NOMO-1 treated with DMSO at 0.1 percent for 48 hours (cell line): ENCODE measurements around the gene OLIG2.

Experiments
- DNase-seq: peaks from one replicate; lab custom pipeline; 2025; ENCODE audit not compliant: unreplicated experiment; lab: John Stamatoyannopoulos, UW

Gene OLIG2

DNA sequence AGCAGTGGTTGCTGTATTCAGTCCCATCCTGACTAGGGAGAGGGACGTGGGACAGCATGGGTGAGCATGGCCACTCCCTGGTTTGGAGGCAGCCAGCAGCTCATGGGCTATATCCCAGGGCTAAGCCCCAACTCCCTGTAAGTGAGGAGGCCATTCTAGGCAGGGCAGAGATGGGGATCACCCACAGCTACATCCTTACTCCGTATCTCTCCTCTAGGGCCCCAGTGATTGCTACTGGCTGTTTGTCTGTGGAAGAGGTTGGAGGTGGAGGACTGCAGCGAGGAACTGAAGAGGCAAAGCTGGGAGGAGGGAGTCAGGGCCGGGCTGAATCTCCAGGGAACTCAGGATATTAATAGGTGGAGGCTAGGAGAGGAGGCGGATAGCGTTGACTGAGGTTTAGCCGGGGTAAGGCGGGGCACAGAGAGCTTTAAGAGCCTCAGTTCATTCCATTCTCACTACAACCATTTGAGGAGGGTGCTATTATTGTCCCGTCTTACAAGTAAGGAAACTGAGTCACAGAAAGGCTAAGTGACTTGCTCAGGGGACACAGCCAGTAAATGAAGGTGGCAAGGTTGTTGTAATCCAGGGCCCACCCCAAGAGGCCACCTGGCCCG lies 6.8 kb downstream of the OLIG2 start:
- DNase-seq, result no peak

DNA sequence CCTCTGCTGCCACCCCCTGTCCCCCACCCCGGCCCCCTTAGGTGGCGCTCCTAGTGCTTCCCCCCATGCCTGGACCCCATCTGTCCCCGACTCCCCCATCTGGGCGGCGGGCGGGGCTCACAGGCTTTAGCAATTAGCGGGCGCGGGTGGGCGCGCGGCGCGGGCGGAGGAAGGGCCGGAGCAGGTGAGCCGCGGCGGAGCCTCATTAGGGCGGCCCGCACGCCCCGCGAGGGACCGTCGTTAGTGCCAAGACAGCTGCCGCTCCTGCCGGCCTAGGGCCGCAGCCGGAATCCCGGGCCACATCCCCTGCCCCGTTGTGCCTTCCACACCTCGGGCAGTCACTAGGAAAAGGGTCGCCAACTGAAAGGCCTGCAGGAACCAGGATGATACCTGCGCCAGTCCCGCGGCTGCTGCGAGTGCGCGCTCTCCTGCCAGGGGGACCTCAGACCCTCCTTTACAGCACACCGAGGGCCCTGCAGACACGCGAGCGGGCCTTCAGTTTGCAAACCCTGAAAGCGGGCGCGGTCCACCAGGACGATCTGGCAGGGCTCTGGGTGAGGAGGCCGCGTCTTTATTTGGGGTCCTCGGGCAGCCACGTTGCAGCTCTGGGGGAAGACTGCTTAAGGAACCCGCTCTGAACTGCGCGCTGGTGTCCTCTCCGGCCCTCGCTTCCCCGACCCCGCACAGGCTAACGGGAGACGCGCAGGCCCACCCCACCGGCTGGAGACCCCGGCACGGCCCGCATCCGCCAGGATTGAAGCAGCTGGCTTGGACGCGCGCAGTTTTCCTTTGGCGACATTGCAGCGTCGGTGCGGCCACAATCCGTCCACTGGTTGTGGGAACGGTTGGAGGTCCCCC lies 7.6 kb downstream of the OLIG2 start:
- DNase-seq, result no peak

DNA sequence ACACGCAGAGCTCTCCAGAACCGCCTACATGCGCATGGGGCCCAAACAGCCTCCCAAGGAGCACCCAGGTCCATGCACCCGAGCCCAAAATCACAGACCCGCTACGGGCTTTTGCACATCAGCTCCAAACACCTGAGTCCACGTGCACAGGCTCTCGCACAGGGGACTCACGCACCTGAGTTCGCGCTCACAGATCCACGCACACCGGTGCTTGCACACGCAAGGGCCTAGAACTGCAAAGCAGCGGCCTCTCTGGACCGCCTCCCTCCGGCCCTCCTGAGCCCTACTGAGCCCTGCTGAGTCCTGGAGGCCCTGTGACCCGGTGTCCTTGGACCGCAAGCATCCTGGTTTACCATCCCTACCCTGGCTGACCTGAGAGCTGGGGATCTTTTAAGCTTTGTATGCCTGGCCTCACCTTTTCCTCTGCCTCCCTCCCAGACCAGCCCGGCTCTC lies 8.3 kb downstream of the OLIG2 start:
- DNase-seq, result no peak

- no peak for DNase-seq
Observed at GRCh38 chr21:33035147-33035546, 9.4 kb downstream of the OLIG2 start.

DNA sequence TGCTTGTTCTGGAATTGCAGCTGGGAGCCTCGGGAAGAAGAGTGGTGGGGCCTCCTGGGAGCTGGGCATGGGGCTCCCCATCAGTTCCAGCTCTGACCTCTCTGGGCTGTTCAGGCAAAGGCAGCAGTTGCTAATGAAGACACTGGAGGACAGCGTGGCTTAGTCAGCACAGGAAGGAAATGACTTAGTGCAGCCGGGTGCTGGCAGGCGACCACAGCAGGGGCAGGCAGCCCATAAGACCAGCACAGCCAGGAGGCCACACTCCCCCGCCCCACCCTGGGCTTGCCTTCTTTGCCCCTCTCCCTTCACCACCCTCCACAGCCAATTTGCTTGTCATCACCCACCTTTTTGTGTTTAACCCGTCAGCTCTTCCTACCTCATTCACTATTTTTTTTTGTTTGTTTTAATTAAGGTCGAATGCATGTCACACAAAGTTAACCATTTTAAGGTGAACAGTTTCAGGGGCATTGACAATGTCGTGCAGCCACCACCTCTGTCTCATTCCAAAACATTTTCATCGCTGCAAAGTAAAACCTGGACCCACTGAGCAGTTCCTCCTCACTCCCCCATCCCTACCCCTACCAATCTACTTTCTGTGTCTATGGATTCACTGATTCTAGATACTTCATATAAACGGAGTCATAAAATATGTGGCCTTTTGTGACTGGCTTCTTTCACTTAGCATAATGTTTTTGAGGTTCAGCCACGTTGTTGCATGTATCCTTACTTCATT lies 10.9 kb downstream of the OLIG2 start:
- DNase-seq, result peak; percentile 85

- DNase-seq, result no peak
Observed at GRCh38 chr21:33037501-33037900, 11.8 kb downstream of the OLIG2 start.

DNA sequence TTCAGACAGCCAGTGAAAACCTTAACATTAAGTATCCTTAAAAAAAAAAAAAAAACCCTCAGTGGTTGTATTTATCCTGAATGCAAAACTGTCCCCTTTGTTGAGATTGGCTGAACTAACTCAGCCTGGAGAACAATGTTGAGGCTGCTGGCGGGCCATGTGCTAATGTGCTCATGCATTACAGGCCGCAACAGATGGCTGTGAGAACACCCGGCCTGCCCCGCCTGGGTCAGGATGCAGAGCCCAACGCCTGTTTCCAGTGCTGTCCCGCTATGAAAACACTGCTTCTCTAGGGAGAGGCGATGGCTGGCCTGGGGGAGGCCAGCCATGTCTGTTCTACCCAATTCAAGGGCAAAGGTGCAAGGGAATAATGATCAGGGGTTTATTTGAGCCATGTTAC lies 13.8 kb downstream of the OLIG2 start:
- no peak for DNase-seq

DNA sequence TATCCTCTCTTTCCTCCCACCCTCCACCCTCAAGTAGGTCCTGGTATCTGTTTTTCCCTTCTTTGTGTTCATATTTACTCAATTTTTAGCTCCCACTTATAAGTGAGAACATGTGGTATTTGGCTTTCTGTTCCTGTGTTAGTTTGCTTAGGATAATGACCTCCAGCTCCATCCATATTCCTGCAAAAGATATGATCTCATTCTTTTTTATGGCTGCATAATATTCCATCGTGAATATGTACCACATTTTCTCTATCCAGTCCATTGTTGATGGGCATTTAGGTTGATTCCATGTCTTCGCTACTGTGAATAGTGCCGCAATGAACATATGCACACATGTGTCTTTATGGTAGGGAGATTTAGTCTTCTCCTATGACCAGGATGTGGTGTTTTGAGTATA lies 14.5 kb downstream of the OLIG2 start:
- DNase-seq, result no peak

DNA sequence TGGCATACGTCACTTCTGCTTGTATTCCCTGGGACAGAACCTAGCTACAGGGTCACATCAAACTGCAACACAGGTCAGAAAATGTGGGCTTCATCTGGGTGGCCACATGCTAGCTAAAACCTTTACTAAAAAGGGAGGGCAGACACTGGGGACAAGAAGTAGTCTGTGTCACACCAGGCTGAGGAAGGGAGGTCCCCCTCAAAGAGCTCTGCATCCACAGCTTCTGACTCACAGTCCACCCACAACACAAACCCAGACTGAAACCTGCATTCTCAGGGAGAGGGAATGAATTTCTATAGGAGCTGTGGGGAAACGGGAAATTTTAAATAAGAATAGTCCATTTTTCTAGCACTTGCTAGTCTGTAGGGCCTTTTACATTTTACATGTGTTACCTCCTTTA lies 16.2 kb downstream of the OLIG2 start:
- DNase-seq, result no peak

GRCh38 chr21:33042812-33043211 lies 17.1 kb downstream of the OLIG2 start:
- no peak for DNase-seq

GRCh38 chr21:33046455-33046854 lies 20.7 kb downstream of the OLIG2 start:
- no peak for DNase-seq

DNA sequence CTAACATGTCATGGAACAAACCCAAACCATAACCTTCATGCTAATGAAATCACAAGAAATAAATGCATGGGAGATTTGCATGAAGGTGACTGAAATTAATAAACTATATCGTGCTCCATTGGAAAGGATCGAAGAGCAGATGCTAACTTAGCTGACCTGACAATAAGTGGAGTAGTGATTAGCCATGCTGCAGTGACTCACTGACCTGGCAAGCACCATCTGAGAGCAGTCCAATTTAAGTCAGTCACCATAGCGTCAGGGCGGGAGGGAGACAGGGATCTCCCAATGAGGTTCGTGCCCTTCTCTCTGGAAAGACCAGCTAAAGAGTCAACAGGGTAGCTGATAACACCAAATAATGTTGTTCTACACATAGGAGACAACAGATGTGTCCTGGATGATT lies 21.5 kb downstream of the OLIG2 start:
- DNase-seq, result no peak

GRCh38 chr21:33051925-33052324 lies 26.2 kb downstream of the OLIG2 start:
- DNase-seq, result no peak

- DNase-seq, result no peak
Observed at GRCh38 chr21:33053951-33054350, 28.2 kb downstream of the OLIG2 start.

- DNase-seq, result no peak
Observed at GRCh38 chr21:33055991-33056390, 30.3 kb downstream of the OLIG2 start.

- DNase-seq, result no peak
Observed at GRCh38 chr21:33057385-33057940, 31.7 kb downstream of the OLIG2 start.

- no peak for DNase-seq
Observed at GRCh38 chr21:33058527-33058926, 32.8 kb downstream of the OLIG2 start.

DNA sequence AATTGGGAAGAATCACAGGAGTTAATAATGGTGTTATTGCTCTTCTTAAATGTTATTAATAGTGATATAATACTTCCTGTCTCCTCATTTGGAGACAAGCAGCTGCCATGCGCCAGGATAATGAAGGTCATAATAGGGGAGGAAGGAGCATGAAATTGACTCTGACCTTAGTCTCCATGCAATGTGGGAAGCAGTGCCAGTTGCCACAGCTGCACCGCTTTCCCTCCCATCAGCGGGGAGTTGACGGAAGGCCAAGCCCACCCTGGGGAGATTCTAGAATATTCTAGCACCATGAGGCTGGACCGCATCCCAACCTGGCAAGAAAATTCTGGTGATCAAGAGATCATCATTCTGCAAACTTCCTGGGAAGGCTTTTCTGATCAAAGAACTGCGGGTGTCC lies 33.2 kb downstream of the OLIG2 start:
- DNase-seq, result peak; percentile 13

GRCh38 chr21:33059380-33059841 lies 33.7 kb downstream of the OLIG2 start:
- peak; percentile 97 for DNase-seq

DNA sequence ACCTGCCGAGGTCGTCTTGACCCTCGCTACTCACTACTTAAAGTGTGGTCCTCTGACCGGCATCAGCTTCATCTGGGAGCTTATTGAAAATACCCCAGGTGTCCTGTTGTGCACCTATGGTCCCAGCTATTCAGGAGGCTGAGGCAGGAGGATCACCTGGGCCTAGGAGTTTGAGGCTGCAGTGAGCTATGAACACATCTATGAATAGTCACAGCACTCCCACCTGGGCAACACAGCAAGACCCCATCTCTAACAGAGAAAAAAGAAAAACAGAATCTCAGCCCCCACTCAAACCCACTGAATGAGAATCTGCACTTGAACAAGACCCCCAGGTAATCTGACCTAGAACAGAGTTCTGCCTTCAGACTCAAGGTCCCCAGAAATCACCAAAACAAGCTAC lies 35.5 kb downstream of the OLIG2 start:
- no peak for DNase-seq

GRCh38 chr21:33063375-33063883 lies 37.7 kb downstream of the OLIG2 start:
- peak; percentile 24 for DNase-seq
